HG03460 (cell line): ENCODE measurements around the gene CDH13.

ENCODE experiments used
- ATAC-seq: cut with Tn5 transposase; IDR thresholded peaks from one replicate; pipeline ENCODE4 v1.9.1; 2021; ENCODE audit not compliant: unreplicated experiment

CDH13 gene

DNA sequence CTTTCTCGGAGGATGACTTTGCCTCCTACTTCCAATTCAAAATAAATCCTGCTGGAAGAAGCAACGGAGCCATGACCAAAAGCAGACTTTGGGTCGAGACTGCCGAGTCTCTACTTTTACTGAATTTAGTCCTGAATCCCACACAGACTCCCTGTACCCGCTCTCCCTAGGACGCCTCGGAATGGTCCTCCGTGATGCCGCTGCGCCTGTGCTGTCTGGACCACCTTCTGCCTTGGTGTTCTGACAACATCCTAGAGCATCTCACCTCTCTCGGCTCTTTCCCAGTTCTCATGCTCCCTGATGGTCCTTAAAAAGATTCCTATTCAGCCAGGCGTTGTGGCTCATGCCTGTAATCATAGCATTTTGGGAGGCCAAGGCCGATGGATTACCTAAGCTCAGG, 999.9 kb downstream of the CDH13 start:
- no peak for ATAC-seq

DNA sequence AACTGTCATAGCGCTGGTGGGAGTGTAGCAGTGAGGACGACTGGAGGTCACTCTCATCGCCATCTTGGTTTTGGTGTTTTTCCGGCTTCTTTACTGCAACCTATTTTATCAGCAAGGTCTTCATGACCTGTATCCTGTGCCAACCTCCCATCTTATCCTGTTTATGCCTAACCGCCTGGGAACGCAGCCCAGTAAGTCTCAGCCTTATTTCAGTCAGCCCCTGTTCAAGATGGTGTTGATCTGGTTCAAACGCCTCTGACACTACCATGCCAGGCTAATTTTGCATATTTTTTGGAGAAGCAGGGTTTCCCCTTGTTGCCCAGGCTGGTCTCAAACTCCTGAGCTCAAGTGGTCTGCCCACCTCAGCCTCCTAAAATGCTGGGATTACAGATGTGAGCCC, 1001.2 kb downstream of the CDH13 start:
- no peak for ATAC-seq

DNA sequence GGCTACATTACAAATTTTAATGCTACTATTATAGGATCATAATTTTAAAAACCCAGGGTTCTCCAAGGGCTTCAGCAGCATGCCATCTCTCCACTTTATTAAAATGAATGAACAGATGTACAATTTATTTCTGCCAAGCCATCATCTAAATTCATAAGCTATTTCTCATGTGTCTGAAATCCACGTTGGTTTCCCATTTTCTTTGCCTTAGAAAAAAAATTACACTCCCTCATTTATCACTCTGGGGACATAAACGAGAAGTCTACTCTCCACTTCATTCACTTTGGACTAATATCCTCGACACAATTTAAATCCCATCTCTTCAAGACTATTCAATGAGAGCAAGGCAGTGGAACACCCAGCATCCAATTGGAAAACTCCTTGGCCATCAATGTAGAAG, 1002.7 kb downstream of the CDH13 start:
- no peak for ATAC-seq

DNA sequence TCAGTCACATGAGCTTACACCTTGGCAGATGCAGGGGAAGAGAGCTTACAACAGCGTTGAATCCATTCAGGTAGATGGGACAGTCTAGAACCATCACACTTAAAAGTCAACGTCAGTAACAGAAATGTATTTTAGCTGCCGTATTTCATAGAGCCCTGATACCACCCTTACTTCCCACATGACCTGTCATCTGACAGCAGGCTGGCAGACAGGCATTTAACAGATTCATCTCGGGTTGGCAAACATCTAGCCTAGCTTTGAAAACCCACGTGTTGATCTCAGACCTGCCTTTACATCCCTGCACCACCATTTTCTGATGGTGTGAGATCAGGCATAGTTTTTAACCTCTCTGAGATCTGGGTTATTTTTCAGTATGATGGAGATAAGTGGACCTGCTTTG, 1003.1 kb downstream of the CDH13 start:
- no peak for ATAC-seq

DNA sequence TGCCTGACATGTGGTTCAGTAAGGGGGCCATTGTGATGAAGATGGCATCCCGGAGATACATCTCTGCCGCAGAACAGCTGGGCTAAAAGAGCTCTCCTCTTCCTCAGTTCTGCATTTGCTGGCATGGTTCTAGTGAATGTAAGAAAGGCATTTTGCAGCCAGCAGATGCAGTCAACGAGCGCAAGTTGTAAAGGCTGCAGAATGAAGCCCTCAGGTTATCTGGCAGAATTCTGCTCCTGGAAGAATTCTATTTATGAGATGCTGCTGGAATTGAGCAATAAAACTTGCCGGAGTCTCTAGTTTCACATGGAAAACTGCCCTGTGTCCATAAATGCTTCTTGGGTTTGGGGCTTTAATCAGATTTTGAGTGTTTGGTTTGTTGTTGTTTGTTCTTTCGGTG, 1004.2 kb downstream of the CDH13 start:
- ATAC-seq, result no peak

DNA sequence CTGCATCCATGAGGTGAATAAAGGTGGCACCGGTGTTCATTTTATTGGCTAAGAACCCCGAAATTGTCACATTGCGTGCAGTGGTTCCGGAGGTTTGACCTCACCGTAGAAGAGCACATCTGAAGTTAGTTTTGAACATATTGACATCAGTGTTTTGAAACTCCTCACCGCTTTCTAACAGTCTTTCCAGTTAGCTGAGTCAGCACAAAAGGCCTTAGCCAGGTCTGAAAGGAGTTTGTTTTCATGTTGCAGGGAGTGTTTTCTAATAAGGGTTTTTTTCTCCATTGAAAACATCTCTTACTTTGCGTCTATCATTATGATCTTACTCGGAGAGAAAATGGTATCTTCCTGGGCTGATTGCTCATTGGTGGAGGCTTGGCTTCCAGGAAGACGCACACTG, 1006.5 kb downstream of the CDH13 start:
- no peak for ATAC-seq

DNA sequence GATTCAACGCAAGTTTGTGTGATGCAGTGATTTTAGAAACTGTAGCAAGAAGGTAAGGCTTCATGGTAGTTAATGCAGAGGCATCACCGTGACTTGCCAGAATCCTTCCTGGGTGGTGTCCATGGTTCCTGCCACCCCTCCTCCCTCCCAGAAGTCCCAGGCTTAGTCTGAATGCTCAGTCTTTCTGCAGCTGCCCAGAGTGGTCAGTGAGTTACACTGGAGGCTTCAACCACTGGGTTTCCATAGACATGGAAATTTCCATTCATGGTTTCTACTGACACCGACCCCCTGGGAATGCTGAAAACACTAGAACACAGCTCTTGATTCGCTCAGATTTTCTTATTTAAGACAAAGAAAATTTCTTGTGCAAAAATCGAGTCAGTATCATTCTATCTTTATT, 1021.6 kb downstream of the CDH13 start:
- ATAC-seq, result no peak

DNA sequence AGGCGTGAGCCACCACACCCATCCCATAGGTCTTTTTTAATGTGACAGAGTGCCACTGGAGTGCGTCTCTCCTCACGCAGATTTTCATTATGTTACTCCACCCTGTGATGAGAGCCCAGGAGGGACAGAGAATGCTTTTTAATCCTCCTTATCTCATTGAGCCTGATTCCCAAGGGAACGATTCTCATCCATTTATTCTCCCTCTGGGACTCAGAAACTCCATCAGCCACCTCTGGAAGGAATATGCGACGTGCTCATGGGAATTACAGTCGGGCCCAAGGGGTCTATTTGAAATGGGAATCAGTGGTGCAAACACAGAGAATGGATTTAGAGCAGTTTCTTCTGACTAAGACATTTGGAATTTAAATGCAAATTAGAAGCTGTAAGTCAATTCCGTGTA, 1025.1 kb downstream of the CDH13 start:
- ATAC-seq, result no peak

DNA sequence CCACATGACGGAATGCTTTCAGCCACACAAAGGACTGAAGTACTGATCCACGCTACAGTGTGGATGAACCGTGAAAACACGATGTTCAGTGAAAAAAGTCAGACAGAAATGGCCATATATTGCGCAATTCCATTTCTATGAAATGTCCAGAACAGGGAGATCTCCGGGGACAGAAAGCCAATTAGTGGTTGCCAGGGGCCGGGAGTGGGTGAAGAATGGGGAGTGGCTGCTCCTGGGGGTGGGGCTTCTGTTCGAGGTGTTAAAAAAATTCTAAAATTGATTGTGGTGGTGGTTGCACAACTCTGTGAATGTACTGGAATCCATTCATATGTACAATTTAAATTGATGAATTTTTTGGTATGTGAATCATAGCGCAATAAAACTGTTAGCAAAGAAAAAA, 1026.2 kb downstream of the CDH13 start:
- no peak for ATAC-seq

DNA sequence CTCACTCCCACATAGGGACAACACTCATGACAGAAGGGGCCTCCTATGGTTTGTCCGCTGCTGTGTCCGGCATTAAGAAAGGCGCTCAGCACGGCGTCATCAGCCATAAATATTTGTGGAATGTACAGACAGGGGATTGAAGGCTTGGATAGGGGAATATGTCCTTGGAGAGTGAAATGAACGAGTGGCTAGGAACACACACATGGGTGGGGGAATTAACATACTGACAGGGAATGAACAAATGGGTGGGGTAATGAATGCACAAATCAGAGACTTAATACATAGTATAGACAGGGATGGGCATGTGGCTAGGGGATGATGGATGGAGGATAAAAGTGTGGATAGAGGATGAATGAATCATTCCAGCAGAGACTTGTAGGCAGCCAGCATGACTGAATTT, 1027.0 kb downstream of the CDH13 start:
- ATAC-seq, result no peak

DNA sequence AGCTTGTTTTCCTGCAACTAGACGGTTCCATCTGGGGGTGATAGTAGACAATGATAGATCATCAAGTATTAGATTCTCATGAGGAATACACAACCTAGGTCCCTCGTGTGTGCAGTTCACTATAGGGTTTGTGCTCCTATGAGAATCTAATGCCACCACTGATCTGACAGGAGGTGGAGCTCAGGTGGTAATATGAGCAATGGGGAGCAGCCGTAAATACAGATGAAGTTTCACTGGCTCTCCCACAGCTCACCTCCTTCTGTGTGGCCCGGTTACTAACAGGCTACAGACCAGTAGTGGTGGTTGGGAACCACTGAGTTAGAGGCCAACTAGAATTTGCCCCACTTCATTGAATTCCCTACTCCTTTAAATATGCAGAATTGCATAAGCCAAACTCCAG, 1033.5 kb downstream of the CDH13 start:
- ATAC-seq, result no peak

DNA sequence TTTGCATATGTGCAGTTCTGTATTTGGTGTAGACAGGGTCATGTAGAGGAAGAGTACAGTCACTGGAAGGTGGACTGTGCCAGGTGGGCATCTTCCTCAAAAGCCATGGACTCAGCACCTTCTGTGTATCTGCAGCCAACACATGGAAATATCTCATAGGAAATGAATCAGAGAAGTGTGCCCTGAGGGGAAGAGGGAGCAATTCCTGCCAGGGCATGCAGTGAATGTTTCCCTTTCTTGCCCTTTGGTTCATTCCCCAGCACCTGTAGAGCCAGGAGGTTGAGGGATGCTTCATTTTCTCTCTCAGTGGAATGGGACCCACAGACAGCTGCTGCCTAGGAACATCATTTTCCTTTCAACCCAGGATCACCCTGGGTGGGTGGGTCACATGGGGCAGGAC, 1034.9 kb downstream of the CDH13 start:
- no peak for ATAC-seq

DNA sequence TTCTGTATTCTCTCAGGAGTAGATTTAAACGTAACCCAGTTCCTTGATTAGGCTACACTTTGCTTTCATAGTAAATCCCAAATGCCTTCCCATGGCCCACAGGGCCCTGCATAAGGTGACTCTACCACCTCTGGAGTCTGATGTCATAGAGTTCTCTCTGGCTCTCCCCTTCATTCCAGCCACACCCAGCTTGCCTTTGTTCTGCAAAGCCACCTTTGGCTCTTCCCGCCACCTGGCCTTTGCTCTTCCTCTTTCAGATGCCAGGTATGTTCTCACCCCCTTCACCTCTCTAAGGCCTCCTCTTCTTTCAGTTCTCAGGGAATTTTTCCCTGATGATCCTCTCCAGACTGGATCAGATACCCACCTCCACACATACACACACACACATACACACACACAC, 1039.7 kb downstream of the CDH13 start:
- no peak for ATAC-seq

DNA sequence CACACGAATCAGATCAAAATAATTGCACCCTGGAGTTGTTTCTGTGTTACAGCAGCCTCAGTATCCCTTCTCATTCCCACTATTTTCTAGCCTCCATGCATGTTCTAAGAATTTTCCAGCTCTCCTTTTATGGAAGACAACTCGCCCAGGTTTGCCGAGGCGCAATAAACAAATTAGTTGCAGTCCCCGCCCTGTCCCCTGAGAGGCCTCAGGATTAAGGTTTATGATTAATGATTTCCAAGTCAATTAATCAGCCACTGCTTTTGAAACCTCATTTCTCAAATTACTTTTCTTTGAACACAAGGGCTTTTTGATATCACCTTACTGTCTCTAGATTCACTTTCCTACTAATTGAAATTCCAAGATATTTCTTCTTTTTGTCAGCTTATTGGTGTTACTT, 1042.7 kb downstream of the CDH13 start:
- no peak for ATAC-seq

DNA sequence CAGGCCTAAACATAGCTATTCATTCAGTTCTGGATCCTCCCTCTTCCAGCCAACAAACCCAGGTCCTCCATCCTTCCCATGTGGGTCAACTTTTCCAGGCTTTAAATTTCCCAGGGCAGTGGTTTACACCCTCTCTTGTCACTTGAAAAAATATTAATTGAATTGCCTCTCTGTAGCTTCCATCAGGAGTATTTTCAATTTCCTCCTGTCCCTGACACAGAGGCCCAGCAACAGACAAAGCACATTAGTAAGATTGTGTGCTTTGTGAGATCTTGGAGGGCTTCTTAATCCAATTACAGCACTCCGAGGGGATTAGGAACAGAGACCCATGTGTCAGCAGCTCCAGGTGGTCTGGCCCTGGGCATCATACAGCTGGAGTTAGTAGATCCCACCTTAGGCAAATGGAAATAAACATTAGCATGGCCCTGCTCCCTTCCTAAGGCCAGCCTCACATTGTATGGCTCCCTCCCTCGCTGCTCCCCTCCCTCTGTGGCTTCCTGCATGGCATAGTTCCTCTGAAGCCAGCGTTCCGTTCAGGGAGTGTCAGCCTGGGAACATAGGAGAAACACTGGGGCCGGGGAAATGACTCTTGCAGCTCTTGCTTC, 1048.3 kb downstream of the CDH13 start:
- no peak for ATAC-seq

DNA sequence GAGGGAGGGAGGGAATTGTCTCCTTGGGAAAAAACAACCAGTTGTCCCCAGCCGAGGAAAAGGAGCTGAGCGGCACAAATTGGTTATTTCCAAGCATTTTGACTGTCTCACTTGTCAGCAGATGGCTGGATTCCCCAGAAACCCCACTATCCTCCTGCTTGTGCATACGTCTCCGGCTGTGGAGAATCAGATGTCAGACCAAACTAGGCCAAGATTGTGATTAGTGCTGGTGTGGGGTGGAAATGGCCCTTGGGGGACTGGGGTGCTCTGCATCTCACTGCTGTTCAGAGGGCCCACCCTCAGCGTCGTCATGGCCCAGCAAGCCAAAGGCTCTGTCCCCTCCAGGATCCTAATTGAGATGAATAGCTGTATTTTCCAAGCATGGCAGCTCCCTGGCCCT, 1049.3 kb downstream of the CDH13 start:
- ATAC-seq, result no peak

DNA sequence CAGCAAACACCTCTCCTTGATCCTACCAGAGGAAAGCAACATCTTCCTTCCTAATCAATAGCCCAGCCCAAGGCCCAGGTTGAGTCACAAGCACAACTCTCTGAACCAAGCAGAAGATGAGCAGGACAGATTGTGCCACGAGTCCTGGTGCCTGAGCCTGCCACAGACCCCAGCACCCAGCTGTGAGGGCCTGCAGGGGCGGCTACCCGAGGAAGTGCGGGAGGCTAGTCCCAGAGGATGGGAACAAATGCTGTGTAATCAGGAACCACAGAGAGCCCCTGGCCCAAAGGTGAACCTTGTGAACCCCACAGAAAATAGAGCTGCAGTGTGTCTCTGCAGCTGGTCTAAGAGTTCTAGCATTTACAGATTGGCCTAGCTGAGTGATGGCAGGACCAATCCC, 1054.2 kb downstream of the CDH13 start:
- ATAC-seq, result no peak

DNA sequence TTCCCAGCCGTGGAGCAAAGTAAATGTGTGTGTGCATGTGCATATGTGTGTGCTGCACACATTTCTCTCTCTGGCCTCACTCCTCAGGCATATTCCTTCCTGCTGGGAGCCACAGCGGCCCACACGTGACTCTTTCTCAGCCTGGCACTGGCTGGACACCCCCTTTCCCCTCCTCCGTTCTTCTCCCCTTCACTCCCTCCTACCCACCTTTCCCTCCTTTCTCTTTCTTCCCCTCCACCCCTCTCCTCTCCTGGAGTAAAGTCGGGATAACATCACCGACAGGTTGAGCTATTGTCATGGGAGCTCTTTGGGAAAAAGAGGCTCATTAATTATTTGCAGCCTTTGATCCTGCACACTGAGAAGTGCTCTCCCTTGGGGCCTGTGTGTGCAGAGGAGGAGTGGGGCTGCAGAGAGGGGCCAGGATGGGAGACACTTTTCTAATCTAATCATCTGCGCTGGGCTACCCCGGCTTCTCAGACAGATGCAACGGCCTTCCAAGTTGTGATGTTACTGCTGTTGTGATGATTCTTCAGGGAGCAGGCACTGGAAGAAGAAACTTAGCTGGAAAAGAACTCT, 1054.7 kb downstream of the CDH13 start:
- no peak for ATAC-seq

DNA sequence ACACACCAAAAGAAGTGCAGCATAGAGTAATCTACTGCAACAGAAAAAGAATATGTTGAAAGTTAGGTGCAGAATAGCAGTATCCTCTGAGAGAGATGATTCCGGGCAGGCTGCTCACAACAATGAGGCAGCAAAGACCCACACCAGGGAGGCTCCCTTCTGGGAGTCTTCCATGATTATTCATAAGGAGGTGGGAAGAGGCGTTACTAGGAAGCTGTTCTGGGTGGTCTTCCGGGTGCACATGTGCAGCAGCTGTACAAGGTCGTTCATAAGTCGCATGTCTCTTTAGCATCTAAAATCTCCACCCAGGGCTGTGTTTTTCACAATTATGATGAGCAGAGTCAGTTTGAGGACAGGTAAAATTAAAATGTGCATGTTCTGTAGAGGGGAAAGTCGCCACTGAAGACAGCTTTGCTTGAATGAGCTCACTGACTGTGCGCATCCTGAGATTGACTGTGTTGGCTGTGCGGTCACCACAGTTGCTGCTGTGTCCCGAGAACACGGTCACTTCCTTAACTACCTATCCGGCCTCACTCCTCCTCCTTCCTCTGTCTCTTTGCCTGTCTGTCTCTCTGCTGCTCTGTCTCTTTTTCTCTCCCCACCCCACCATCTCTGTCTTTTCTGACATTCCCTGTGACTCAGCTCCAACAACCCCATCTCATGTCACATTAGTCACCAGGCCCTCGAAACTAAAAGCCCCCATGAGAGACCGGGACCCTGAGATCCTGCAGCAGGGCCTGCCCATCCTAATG, 1055.5 kb downstream of the CDH13 start:
- no peak for ATAC-seq

DNA sequence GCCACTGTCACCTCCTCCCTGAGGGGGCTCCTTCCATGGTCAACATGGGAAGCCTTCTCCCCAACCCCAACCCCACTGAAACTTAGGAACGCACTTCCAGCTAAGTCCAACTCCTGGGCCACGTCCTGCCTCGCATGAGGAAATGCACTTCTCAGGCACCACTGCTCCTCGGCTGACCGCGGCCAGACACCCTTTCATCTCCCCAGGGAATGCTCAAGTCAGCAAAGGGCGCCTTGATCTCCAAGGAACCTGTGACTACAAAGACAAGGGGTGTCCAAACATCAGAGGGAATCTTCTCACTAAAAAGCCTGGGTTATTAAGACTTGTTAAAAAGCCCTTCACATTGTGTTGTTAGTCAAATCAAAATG, 1056.1 kb downstream of the CDH13 start:
- ATAC-seq, result no peak

DNA sequence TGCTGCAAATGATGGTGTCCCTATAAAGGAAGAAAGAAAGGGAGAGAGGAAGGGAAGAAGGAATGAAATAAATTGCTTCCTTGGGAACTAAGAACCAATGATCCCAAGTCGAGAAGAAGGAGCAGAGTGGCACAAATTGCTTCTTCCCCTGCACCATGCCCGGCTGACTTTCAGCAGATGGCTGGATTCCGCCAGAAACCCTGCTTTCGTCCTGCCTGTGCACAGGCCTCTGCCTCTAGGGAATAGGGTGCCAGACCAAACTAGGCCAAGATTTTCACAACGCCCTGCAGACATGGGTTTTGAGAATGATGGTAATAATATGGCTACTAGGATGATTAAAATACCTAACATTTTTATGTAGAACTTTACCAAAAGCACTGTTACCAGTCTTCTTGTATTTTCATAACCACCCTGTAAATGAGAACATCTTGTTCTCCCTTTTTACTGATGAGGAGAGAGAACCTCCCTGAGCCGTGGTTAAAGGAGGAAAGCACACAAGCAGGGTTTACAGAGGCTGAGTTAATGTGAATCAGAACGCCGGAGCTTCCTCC, 1058.9 kb downstream of the CDH13 start:
- no peak for ATAC-seq

DNA sequence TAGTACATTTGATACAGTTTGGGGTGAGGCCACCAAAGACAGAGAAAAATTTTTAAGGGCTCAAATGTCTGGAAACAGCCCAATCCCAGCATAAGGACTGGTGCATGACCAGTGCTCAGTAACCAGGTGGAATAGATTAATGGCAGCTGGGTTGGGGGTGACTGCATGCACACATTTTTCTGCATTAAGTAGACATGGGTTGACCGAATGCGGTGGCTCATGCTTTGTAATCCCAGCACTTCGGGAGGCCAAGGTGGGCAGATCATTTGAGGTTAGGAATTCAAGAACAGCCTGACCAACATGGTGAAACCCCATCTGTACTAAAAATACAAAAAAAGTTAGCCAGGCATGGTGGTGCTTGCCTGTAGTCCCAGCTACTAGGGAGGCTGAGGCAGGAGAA, 1060.0 kb downstream of the CDH13 start:
- no peak for ATAC-seq
